G401 (cell line): ENCODE results near the gene ZNG1A. TPM values are rescaled to one million over a fixed set of nuclear protein-coding genes. Genes with fewer than 3 reads are reported as not detected.
A peak's percentile ranks its signal among the peaks of the same experiment; 100 is the strongest.
"Not testable (repeated sequence)": the region's sequence is repeated elsewhere in the genome, so short reads cannot be mapped to it uniquely, and the experiment has no call there.

Experiments used
- DNase-seq: peaks from one replicate; pipeline ENCODE4 v3.0.0-alpha.2; 2015; ENCODE audit warnings: low spot score
- in situ Hi-C: cut with HindIII; loops from 2 replicates; pipeline ENCODE4 v1.10.0; 2016; ENCODE audit warnings: low sequenced_read_pairs, mixed read lengths
- total RNA-seq: library from RNA; depleted of rRNA; stranded (reverse); fragments of >200 nt; shearing (Covaris generic); gene quantifications from 2 replicates; pipeline ENCODE4 v1.2.3, GENCODE V29; 2014; rRNA removed

The ZNG1A gene
- 46.2 and 48.3 TPM in 2 replicates for total RNA-seq

DNA sequence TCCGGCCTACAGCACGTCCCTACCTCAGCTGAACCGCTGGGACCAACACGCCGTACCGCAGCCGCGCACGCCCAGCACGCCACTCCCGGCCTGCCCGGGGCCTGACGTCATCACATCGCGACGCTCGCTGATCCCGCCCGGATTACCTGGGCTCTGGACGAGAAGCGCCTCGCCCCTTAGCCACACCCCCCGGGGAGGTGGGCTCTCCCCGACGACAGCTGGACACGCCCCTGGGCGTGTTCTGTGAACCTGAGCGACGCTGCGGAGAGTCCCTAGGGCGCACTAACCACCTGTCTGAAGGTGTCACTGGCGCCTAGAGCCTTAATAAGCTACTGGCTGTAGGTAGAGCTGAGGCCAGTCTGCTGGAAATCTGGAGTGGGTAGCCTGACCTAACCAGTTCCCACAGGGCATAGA lies at the start of gene ZNG1A:
Gene ZNG1A, minus strand, starts transcription at position 87 of the 414 bp plus-strand sequence. CDS start 87 bp downstream, outside the sequence.
- peak; percentile 73 for DNase-seq
- in situ Hi-C loops, result not testable (repeated sequence)

DNA sequence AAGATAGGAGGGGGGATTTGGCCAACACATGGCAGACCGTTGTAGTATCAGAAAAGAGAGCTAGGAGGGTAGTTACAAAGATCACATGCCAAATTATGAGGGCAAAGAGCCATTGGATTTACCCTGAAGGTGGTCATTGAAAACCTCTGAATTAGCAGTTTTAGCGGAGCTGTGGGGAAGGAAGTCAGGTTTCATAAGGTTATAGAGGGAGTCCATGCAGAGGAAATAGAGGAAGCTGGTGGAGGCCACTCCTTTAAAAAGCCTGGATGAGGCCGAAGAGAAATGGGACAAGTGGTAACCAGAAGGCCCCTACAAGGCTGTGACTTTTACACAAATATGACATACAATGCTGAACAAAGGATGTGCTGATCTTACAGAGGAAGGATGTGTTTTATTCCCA lies 49.0 kb upstream of the ZNG1A start:
- in situ Hi-C loops, result no loop called here

DNA sequence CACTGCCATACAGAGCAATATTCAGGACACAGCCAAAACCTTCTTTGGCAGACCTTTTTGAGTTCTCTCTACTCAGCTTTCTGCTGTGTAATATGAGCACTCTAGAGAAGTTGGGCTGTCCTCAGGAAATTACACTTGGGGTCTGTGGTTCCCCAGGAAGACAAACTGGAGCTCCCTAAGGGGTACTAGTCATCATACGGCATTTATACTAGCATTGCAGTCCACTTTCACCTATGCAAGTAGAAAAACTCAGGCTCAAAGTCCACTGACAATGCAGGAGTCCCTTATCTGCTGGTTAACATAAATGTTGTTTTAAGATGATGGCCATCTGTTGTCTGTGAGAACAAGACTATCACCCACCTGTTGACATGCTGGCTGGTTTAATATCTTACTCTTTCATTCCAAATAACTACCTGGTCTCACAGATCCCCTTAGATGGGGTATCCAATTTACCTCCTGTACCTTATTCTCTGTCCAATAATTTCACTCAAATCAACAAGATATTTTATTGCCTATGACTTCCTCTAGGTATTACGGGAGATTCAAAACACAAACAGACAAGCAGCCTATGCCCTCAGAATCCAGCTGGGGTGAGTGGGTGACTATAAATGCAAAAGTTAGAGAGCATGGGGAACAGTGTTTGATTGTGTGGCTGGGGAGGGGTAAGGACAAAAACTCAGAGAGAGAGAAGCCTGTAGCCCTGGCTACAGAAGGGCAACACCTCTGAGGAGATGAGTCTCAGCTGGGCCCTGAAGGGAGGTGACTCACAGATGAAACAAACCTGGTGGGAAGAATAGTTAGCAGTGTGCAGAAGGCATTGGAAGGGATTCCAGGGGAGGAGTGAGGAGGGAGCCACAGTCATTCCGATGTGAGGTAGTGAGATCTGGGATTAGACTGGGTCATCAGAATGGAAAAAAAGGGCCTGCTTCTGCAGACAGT lies 46.0 kb upstream of the ZNG1A start:
- in situ Hi-C loops, result no loop called here
- DNase-seq, result no peak

More for the DNA sequence above, 49.0 kb upstream of the ZNG1A start:
- no peak for DNase-seq

DNA sequence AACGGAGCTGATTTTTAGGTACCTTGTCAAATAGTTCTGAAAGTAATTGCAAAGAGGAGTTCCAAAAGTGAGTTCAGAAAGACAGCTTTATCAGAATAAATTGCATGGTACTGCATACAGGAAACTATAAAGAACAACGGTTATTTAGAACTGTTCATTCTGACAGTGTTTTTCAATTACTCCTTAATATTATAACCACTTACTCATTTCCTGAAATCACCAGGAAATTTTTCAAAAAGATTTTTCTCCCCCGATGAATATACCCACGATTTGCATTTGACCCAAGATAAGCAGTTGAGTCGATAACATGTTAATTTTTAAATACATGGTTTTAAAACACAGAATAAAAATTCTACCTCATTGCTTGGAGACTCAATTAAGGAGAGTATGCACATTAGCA lies 45.2 kb upstream of the ZNG1A start:
- no peak for DNase-seq
- in situ Hi-C loops, result no loop called here

DNA sequence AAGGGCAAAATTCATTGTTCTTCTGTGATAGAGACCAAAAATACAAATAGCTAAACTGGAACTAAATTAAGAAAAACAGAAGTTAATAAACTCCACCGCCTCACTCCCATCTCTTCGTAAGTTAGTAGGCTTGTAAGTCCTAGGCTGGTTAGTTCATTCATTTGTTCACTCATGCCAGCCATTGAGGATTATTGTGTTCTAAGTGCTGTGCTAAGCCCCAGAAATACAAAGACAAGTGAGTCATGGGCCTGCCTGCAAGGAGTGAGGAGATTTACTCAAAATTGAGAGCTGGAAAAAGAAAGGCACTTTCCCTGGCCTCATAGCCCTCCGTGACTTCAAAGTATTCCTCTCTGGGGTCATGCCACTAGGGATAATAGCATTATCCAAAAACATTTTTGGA lies 44.3 kb upstream of the ZNG1A start:
- in situ Hi-C loops, result no loop called here
- no peak for DNase-seq

DNA sequence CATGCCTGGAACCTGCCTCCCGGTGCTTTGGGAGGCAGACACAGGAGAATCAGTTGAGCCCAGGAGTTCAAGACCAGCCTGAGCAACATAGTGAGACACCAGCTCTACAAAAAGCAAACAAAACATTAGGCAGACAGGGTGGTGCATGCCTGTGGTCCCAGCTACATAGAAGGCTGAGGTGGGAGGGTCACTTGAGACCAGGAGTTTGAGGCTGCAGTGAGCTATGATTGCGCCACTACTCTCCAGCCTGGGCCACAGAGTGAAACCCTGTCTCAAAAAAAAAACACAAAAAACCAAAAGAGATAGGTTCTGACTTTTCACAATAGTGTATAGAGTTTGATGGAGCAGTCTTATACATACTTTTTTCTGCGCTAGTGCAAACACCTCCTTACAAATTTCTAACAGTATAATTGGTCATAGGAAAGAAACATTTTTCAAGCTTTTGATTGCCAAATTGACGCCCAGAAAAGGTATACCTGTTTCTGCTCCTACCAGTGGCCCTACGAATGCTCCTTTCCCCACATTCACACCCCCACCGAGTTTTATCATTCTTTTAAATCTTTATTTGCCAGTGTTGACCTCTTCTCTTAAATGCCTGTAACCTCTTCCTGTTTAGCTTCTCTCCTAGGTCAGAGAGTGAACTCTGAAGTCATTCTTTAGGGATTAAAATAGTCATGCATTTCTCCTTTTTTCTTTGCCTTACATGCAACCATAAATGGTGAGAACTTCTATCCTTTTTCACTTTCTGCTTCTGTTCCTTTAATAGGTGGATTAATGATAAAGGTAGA lies 43.3 kb upstream of the ZNG1A start:
- DNase-seq, result no peak
- in situ Hi-C loops, result no loop called here

DNA sequence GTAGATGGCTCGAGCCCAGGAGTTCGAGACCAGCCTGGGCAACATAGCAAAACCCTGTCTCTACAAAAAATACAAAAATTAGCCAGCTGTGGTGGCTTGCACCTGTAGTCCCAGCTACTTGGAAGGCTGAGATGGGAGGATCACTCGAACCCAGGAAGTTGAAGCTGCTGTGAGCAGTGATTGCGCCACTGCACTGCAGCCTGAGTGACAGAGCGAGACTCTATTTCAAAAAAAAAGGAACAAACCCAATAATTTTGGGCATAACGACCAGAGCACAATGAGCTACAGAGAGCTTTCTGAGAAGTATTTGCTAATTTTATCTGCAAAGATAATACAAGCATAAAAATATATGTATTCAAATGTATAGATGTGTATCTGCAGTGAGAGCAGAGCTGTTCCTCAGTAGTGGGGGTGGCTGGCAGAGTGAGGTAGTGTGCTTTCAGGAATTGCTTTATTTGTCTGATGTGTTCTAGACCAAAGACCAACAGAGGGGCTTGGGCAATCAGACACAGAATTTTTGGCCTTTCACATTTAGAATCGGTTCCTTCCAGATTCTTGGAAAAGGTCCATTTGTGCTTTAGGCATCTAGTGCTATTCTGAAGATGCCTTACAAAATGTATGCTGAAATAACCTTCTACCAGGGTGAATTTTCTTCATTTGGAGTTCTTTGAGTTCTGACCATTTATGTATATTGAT lies 41.0 kb upstream of the ZNG1A start:
- in situ Hi-C loops, result no loop called here
- DNase-seq, result no peak

DNA sequence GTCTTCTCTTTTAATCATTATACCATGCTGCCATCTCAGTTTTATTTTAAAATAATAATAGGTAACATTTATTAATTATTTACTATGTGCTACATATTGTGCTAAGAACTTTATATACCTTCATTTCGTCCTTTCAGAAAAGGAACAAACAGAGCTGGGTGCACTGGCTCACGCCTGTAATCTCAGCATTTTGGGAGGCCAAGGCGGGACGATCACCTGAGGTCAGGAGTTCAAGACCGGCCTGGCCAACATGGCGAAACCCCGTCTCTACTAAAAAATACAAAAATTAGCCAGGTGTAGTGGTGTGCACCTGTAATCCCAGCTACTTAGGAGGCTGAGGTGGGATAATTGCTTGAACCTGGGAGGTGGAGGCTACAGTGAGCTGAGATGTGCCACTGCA lies 40.2 kb upstream of the ZNG1A start:
- DNase-seq, in situ Hi-C loops: not testable (repeated sequence)

DNA sequence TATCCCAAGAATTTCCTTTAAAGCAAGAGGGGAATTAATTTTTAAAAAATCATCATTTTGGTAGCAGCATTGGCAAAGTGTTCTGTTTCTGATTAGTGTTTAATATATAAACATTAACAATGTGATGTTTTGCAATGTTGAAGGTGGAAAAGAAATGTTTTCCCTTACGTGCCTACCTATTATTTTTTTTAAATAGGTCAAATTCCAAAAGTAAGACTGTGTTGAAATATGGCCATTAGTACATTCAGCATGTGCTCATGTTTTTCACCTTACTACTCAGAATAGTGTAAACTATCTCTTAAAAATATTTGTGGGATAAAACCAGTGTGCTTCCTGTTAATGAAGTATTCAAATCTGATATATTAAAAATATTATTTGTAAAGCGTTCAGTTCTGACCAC lies 39.1 kb upstream of the ZNG1A start:
- in situ Hi-C loops, result no loop called here
- no peak for DNase-seq

DNA sequence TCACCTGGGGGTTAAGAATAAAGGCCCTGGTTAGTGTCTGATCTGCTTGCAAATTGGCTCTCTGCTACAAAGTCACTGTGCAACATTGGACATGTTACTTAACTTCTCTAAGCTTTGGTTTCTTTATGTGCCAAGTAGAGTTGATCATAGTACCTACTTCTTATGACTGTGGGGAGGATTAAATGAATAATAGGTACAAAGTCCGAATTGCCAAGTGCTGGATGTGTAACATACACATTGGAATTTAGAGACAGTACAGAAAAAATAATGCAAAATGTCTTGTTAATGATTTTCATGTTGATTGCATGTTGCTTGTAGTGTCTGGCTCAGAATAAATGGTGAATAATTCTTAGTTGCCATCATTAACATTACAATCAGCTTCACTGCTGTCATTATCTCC lies 38.0 kb upstream of the ZNG1A start:
- no peak for DNase-seq

DNA sequence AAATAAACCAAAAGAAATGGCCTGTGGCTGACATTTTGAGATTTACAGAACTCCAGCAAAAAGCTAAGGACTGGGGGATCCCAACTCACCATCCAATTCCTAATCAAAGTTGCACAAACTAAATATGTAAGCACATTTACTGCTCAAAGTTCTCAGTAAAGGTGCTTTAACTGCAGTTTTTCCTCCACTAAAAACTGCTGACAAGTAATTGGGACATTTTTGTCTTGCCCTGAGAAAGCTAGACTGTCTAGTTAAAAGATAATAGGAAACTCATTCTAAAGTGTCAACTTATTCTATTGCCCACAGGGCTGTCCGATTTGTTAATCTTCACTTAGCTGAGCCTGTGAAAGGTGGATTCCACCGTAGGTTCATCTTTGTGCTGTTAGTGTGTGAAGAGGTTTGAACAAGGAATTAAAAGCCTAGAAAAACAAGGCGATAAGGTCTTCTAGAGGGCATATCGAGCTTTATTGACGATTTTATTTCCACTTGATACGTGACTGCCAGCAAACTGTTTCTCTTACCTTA lies 36.8 kb upstream of the ZNG1A start:
- DNase-seq, result no peak
- in situ Hi-C loops, result no loop called here

More for the DNA sequence above, 38.0 kb upstream of the ZNG1A start:
- in situ Hi-C loops, result no loop called here

DNA sequence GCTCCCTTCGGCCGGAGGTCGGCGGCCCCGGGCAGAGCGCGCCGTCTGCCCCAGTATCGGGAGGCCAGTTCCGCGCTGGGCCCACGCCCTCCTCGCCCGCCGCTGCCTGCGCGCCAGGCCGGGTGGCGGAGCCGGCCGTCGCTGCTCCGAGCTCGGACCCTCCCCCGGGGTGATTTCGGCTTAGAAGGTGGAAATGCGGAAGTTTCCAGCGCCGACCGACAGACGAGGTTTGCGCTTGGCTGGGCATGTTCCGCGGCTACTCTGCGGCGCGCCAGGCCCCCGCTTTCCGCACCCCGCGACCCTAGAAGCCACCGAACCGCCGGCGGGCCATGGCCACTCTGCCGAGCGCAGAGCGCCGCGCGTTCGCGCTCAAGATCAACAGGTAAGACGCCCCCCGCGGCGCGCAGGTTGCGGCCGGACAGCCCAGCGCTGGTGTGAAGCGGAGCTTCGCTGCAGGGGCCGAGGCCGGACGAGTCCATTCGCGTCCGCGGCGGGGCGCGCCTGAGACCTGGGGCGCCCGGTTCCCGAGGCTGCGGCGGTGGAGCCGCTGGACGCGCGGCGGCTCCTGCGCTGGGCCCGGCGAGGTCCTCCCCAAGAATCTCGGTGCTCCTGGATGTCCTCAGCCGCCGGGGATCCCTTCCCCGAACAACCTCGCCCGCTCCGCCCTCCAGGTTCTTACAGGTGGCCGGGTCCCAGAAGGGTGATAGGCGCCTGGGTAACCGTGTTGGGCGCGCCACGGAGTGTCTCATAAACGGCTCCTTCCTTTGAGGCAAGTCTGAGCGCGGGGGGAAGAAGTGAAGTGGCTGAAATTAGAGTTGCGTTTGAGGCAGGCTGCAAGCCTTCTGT lies 36.0 kb upstream of the ZNG1A start, which contains the start of gene DOCK8:
Gene DOCK8, plus strand, starts transcription at position 218 of the 846 bp plus-strand sequence. Its CDS starts 112 bp downstream, at position 330.
- no peak for DNase-seq
- in situ Hi-C loops, result no loop called here

DNA sequence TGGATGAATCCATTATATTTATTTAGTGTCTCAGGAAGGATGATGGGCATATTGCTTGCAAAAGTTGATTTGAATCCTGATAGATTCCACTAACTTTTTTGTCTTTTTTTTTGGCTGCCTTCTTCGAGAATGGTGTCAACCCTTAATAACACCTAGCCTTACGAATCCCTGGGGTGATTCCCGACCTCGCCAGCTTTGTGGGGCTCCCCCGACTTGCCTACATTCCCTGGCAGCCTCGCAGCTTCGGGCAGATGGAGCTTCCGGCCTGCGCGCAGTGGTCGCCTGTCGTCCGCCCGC lies 35.4 kb upstream of the ZNG1A start:
- no peak for DNase-seq
- in situ Hi-C loops, result no loop called here

DNA sequence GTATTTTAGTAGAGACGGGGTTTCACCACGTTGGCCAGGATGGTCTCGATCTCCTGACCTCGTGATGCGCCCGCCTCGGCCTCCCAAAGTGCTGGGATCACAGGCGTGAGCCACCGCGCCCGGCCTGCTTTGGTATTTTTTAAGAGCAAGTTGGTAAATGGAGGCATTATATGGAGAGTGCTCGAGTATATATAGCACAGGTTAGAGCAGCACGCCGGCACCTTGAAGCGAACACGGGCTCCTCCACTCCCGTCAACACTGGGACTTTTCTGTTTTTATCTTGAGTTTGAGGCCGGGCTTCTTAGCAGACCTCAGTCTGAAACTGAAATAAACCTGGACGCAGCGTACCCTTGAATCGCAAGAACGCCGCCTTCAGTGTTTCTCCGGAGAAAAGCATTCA lies 35.0 kb upstream of the ZNG1A start:
- in situ Hi-C loops, DNase-seq: not testable (repeated sequence)

DNA sequence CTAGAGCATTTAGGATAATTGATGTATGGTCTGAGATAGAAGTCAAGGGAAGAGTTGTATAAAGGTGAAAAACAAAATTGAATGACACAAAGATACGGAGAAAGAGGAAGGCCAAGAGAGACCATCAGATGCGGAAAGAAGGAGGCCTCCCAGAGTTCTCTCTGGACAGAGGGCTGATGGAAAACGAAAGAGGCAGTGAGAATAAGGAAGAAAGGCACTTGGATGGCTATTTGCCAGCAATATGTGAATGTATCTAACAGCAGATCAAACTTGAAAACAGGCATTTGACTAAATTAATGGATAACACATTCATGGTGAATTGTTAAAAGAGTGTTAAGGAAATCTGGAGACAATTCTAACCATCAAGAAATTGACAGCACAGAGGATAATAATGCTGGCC lies 33.4 kb upstream of the ZNG1A start:
- in situ Hi-C loops, result no loop called here
- no peak for DNase-seq

DNA sequence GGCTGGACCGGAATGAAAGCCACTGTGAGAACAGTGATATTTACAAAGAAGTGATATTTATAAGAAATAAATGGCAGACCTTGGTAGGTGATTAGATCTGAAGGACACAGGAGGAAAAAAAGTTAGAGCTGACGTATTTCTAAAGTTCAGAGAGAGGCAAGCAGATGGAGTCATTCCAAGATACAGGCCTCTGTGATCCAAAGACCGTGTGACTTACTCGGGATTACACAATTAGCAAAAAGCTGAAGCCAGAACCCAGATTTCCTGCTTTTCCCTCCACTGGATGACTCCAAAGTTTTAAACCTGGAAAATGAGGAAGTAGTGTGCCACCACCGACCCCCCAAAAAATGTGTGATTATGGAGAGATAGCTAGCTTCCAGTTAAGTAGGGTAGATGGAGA lies 32.7 kb upstream of the ZNG1A start:
- DNase-seq, result no peak
- in situ Hi-C loops, result no loop called here

DNA sequence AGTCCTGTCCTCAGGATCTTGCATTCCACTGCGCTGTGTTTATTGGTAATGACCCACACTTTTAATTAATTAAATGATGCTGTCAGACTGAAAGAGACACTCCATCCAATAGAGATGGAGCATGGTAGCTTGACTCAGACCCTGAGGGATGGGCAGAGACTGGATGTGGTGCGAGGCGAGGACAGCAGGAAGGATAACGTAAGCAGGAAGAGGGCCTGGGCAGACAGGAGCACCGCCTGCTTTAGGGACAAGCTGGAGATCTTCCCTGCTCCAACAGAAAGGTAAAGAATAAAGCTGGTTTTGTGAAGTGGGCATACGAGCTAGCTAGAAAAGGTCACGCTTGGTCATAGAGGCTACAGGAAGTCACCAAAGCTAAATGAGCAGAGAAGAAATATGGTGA lies 32.2 kb upstream of the ZNG1A start:
- no peak for DNase-seq
- in situ Hi-C loops, result no loop called here

DNA sequence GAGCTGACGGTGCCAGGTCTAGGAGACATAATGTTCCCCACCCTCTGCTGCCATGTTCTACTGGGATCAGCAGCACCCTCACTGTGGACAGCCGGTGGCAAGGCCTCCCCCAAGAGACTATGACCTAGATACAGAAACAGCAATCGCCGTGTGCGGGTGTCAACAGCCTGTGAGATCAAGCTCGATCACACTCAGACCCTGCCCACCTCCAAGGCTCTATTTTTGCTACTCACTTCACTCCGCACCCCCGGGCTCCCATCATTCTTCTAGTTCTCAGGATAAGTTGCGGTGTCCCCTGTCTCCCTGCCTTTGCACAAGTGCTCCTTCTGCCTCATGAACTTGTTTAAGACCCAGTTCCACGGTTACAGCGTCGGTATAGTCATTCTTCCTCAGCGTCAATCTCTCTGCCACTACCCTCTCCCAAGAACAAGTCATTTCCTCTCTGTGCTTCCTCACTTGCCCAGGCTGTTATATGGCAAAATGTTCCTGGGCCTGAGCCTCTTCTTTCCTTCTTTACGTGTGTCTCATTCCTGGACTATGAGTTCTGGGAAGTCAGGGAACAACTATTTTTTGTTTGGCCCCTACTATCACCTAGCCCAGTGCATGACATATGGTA lies 30.4 kb upstream of the ZNG1A start:
- in situ Hi-C loops, result no loop called here
- DNase-seq, result no peak
